GM12873 (cell line): ENCODE results near the gene EBI3.

Source experiments
- CTCF ChIP-seq: IDR thresholded peaks from 2 replicates; pipeline ENCODE4 v1.5.1; 2012; ENCODE audit warnings: low read depth, mild to moderate bottlenecking, moderate library complexity, low read length, control low read depth; ENCODE audit not compliant: insufficient read depth; ENCODE audit errors: missing control alignments

Gene EBI3

GRCh38 chr19:4197625-4198466 lies 31.5 kb upstream of the EBI3 start:
- no peak for TF ChIP-seq CTCF

GRCh38 chr19:4198467-4199126 lies 30.7 kb upstream of the EBI3 start:
- TF ChIP-seq CTCF = no peak

GRCh38 chr19:4199699-4200293 lies 29.5 kb upstream of the EBI3 start:
- peak; percentile 10 for TF ChIP-seq CTCF

- TF ChIP-seq CTCF = no peak
These were observed 28.3 kb upstream of the EBI3 start for GRCh38 chr19:4200940-4201542.

- TF ChIP-seq CTCF = no peak
These were observed 27.5 kb upstream of the EBI3 start for GRCh38 chr19:4201798-4202197.

- TF ChIP-seq CTCF = peak; percentile 53
These were observed 22.4 kb upstream of the EBI3 start for GRCh38 chr19:4206818-4207484.
